Measurements from ENCODE around the gene ARHGEF19.
"Not testable (repeated sequence)": the region's sequence is repeated elsewhere in the genome, so short reads cannot be mapped to it uniquely, and the experiment has no call there.

ARHGEF19 gene

DNA sequence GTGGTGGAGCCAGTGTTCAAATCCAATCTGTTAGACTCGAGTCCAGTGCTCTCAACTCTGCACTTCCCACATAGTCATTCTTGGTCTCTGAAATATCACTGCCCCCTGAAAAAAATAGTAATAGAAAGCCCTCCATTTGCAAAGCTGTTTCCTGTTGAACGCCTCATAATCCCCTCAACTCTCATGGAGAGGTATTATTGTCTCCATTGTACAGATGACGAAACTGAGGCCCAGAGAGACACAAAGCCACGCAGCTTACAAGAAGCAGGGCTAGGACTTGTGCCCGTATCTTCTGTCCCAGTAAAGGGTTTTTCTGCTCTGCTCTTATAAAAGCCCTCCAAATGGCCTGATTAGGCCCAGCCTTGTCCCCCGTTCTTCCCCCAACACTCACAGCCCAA is 6.2 kb upstream of the ARHGEF19 start:
- no peak for DNase-seq

DNA sequence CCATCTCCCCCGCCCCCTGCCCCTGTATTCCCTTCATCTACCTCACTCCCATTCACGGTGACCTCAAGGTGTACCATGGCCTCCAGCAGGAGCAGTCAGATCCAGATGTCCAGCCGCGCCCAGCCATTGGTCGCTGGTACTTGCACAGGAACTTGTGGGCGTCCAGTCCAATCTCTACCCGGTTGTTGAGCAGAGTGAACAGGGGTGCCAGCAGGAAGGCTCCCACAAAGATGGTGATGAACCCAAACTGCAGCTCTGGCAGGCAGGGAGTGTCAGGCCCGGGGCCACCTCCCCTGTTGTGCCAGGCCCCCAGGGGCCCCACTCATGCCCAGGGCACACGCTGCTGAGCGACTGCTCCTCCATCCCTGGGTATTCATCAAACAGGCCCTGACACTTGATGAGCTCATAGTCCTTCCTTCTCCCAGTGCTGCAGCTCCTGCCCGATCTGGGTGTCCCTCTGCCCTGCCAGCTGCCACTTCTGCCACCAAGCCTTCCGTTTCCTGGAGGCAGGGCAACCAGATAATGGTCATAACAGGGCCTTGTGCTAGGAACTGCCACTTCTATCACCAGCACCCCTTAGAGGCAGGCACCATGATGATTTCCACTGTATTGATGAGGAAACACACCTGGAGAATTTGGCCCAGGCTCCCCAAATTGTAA is 5.7 kb upstream of the ARHGEF19 start:
- DNase-seq, result no peak

DNA sequence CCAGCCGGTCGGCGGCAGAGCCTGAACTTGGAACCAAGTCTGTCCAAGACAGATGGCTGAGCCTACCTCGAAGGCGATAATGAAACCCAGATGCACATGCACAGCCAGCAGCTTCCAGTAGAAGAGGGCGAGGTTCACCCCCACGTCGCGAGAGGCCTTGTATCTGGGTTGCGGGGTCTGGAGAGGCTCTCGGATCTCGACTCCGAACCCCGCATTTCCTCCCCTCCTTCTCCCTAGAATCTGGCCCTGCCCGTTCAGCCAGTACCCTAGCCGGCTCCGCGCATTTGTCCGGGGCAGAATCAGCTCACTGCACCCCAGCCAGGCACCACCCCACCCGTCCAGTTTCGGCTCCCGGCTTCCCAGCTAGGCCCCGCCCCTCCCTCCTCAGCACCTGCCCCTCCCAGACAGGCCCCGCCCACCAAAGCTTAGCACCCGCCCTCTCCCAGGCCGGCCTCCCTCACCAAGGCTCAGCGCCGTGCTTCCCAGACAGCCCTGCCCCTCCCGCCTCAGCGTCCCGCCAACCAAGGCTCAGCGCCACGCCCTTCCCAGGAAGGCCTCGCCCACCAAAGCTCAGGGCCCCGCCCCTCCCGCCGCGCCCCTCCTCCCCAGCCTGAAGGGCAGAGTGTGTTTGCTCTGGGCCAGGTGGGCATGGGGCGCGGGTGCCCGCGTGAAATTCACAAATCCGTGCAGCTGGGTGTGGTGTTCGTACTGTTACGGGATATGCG is 4.8 kb upstream of the ARHGEF19 start:
- peak; percentile 65 for DNase-seq

DNA sequence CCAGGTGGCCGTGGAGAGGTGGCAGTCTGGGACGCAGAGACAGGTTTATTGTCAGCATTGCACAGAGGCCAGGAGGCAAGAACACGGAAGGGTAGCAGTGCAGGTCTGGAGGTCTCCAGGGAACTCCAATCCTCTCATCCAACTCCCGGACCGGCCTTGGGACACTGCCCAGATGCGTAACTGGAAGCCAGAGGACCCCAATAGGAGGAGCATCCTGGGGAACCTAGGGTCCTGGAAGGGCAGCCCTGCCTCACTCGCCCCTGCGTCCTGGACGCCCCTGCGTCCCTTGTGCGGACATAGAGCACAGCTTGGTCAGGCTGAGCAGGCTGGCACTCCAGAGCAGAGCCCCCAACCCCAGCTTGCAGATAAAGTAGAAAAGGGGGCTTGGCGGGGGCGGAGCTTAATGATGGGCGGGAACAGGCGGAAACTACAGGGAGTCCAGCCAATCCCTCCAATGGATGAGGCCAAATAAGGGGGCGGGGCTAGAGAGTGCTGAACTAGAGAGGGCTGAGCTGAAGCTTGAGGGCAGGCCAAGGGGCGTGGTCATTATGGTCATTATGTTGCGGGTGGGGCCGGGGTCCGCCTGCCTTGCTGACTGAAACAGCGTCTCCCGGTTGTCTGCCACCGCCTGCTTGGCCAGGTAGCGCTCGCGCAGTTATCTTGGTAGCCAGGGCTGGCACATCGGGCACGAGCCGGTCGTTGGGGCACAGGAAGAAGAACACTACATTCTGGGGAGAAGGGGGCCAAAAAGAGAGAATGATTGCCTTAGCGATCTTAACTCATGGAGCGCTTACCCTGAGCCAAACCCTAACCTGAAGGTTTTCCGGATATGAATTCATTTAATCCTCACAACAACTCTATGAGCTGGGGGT is 3.7 kb upstream of the ARHGEF19 start:
- DNase-seq, result peak; percentile 86

DNA sequence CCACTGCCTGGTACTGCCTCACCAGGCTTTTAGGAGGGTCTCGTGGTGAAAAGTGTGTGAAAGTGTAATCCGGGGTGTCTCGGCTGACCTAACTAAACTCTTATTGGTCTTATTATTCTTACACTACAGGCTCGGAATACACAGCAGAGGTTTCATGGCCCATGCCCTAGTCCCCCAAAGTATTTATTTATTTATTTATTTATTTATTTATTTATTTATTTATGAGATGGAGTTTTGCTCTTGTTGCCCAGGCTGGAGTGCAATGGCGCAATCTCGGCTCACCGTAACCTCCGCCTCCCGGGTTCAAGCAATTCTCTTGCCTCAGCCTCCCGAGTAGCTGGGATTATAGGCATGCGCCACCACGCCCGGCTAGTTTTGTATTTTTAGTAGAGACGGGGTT is 2.8 kb upstream of the ARHGEF19 start:
- not testable (repeated sequence) for DNase-seq

DNA sequence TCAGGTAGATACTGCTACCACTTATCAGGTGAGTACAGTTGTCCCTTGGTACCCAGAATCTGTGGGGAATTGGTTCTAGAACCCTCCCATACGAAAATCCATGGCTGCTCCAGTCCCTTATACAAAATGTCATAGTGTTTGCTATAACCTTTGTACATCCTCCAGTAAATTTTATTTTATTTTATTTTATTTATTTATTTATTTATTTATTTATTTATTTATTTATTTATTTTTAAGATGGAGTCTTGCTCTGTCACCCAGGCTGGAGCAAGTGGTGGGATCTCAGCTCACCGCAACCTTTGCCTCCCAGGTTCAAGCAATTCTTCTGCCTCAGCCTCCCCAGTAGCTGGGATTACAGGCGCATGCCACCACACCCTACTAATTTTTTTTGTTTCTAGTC is 1.1 kb upstream of the ARHGEF19 start:
- not testable (repeated sequence) for DNase-seq

DNA sequence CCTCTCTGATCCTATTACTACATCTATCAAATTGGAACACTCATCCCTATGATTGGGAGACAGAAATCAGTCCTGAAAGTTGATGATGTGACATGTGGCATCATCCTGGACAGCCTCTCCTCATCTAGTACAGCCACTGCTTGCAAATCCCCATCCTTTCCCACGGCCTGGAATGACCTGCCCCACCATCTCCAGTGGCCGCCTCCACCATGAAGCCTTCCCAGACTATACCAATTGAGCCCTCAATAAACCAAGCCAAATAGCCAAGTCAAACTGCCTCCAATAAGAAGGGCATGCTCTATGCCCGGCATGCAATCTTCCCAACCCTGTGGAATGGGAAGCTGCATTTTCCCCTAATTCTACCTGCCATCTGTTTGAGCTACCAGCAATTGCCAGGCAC is 561 bp upstream of the ARHGEF19 start:
- DNase-seq, result no peak

DNA sequence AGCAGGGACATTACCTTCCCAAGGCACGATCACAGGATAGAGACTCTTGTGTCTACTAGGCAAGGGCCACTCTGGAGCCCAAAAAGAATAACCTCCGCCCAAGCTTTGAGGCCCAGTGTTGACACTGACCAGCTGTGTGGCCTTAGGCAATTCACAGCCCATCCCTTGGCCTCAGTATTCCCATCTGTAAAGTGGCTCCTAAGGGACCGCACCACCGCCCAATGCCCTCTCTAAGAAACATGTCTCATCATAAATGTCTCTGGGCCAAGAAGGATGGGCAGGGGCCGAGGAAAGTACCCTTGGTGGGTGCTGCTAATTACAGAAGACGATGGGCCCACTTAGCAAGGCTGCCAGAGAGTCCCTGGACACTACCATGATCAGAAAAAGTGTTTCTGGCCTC is 628 bp downstream of the ARHGEF19 start:
- DNase-seq, result no peak

DNA sequence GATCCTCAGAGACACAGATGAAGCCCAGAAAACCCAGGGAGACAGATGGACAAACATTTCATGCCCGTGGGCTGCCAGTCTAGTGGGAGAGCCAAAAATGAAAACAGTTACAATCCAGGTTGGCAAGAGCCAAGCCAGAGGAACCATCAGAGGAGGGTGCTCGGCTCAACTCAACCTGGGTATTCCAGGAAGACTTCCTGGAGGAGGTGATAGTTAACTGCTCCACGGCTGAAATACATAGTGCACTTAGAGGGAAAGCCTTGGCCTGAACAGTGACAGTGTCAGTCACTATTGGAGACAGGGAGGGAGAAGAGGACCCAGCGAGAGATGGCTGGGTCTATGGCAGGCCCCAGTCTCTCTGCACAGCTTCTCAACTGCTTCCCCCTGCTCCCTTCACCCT is 1.9 kb downstream of the ARHGEF19 start:
- no peak for DNase-seq

DNA sequence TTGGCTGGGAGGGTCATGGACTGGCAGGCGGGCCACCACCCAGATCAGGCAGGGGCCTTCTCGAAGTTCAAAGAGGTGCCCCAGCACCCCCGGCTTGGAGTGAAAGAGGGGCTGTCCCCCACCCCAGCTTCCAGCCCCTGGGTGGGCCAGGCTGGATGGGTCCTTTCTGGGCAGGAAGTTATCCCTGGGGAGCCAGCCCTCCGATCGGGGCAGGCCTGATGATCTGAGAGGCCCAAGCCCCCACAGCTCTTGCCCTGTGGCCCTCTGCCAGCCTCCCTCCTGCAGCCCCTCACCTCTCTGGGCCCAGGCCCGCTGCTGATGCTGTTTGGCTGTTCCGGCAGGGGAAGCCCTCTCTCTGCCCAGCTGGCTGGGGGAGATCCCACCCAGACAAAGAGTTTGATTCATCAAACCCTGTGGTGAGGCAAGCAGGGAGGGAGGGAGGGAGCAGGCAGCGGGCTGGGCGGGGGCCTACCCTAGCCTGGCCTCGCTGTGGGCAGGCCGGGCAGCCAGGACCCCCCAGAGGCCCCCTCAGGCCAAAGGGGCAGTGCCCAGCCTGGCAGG is 2.5 kb downstream of the ARHGEF19 start:
- DNase-seq, result no peak

DNA sequence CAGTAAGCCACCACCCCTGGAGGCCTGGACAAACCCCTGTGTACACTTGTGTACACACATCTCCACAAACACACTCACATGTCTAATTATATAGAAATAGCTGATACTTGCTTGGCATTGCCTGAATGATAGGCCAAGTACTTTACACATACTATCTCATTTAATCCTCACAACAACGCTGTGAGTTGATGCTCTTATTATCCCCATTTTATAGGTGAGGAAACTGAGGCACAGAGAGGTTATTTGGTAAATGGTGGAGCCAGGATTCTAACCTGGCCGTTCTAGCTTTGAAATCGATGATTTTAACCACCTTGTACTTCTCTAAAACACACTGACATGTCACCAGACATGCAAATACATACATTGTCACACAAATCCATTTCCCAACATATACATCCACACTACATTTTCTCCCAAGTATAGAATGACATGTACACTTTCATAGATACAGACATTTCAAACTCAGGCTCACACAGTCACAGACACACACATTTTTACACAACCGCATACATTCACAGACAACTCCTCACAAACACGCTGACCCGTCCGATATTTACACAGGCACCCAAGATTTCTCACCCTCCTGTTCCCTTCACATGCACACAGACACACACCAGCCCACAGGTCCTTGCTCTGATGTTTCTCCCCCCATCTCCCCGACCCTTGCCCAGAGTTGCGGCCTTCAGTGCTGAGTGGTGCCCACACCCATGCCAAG is 3.2 kb downstream of the ARHGEF19 start:
- no peak for DNase-seq

DNA sequence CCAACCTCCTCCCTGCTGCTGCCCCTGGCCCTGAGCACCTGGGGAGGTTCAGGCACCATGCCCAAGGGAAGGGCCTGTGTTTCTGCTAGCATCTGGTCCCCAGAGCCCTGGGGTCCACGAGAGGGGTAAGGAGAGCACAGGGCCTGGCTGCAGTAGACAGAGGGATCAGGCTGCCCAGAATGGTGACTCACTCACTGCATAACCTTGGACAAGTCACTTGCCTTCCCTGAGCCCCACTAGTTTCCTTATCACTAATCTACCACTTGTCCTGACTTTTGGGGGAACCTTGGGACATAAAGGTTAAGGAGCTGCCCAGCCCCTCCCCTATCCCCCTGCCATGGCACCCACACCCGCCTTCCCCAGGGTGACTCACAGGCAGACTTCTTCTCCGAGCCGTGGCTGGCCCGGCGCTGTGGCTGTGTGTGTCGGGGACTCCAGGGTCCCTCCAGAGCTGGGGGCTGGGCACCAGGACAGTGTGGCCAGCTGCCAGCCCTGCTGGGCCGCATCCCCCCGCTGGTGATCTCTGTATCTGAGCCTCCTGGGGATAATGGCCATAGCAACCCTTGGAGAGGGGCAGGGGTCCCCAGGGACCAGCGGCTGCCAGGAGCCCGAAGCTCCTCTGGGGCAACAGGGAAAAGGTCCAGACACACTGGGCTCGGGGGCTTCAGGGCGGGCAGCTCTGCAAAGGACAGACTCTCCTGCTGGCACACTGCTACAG is 4.0 kb downstream of the ARHGEF19 start:
- DNase-seq, result no peak

DNA sequence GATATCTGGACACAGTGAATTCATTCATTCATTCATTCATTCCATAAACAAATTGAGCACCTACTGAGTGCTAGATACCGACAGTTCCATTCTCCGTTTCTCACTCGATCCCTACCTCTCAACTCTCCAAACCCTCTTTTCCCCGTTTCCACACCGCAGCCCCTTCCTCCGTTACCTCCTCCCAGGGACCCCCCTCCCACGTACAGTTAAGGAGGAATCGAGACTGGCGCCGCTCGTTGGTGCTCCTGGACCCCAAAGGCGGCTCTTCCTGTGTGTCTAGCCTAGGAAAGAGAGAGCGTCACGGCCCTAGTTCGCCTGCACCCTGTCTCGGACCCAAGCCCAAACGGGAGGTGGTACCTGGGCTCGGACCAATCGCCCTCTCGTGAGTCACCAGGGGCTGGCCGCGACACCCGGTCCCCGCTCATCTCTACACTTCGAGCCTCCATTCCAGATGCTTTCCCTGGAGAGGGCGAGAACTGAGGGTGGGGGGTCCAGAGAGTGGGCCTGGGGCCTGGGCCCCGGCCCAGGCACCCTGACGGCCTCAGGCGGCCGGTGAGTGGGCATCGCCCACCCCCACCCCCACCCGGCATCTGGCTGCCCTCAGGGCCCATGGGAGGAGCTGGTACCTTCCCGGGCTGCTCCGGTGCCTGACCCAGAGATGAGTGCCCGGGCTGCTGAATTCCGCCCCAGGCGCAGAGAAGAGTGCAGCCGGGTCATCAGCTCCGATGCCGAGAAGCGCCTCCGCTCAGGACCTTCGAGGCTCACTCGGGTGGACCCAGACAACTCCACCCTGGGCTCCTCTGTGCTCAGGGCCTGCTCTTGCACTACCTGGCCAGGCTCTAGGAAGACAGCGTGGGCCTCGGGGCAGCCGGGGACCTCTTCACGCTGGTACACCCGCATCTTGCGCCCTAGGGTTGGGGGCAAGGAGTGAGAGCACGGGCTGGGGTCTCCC is 4.9 kb downstream of the ARHGEF19 start:
- no peak for DNase-seq

DNA sequence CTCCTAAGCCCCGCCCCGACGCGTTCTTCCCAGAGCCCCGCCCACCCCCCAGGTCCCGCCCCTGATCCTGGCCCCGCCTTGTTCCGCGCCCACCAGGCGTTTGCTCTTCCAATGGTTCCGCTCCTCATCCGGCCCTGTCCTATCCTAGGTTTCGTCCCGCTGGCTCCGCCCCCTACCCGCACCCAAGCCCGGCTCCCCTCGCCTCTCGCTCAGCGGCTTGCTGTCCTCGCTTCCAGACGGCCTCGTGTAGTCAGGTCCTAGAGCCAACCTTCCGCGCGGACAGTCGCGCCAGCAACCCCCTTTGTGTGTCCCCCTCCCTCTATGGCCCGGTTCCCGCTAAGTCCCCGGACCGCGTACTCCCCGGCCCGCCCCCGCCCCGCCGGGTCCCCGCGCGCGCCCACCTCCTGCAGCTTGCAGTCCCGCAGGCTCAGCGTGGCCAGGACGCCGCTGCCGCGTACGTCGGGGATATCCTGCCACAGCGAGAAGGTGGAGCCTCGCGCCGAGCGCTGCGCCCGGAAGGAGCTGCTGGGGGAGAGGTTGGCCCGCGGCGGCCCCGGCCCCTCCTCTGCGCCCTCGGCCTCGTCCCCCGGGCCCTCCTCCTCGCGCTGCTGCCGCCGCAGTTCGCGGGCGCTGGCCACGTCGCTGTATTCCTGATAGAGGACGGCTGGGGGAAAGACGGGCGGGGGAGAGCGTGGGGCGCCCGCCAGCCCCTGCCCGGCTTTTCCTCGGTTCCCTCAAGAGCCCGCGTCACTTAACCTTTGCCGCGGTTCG is 5.7 kb downstream of the ARHGEF19 start:
- peak; percentile 88 for DNase-seq

DNA sequence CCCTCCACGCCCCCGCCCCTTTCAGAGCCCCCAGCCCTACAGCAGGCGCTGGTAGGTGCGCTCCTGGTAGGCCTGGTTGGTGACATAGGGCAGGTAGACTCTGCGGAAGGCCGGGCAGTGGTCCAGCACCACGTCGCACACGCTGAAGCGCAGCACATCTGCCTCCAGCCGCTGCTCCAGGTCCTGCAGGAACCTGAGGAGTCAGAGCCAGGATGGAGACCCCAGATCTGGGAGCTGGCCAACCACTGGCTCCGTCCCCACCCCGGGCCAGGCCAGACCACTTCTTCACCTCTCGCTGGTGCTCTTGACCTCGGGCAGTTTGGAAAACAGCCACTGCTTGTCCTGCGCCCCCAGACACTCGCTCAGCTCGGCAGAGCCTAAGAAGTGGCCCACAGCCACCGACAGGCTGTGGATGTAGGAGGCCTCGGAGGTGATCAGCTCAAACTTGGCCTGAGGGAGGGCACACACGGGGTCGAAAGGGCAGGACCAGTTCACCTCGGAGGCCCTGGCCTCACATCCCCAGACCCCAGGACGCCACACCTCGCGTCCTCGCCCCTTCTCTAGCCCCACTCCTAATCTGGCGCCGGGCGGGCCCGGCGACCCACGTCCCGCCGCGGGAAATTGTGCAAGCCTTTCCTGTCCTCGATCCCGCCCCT is 6.4 kb downstream of the ARHGEF19 start:
- no peak for DNase-seq

DNA sequence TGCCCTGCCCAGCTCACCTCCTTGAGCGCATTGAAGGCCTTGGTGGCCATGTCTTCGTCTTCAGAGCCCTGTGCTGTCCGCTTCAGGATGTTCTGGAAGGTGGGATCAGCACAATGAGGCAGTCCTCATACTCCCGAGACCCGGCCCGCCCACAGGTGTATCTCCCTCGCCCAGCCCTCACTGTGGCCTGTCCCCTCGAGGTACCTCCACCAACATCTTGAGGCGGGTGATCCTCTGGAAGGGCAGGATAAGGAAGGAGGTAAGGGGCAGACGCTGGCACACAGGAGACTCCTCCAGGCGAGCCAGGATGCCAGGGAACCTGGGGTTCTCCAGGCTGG is 7.1 kb downstream of the ARHGEF19 start:
- no peak for DNase-seq

DNA sequence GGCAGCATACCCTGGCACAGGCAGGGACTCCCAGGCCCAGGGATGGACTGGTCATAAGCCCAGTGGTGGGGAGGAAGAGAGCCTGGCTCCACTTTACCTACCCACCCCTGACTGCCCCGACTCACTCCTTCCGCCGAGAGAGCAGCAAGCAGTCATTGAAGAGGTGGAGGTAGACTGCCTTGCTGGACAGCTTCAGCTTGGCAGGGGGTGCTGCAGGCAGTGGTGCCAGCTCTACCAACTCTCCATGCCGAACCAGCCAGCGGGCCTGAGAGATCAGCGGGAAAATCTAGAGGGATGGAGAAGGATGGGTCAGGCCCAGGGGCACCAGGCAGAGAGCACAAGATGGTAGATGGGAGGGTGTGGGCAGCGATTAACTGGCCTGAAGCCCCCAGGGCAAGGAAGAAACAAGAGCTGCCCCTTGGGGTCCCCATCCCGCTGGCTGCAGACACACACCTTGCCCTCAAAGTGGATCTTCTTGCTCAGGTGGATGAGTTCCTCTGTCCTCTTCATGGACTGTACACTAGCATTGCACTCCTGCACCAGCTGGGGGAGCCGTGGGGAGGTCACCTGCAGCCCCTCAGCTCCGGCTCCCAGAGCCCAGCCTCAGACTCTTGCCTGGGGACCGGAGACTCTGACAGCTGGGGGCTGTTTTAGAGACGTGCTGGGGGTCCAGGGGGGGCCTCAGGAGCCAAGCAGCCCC is 7.7 kb downstream of the ARHGEF19 start:
- DNase-seq, result no peak

DNA sequence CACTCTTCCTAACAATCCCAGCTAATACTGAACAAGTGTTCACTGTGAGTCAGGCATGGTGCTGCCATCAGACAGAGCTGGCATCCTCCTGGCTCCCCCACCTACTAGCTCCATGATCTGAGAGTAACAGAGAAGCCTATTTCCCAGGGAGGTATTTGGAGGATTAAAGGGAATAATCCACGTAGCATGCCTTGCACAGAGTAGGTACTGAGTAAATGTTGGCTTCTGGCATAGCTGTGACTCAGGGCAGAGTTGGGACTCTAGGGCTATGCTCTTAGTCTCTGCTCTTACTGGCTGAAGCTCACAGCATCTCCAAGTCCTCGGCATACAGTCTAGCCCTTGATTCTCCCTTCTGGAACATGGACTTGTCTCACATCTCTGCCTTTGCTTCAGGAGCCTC is 8.2 kb downstream of the ARHGEF19 start:
- DNase-seq, result no peak

DNA sequence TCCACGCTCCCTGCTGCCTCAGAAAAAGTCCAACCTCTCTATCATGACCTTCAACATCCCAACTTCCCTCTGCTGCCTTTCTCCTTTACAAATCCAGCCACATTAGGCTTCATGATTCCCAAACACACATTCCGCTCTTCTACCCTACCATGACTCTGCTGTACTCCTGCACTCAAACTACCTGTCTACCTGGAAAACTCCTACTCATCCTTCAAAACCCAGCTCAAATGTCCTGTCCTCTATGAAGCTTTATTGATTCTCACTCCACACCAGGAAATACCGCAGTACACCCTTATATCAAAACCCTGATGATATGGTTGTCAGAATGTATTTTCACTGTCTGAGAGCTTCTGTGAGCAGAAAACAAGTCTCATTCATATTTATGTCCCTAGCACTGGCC is 8.9 kb downstream of the ARHGEF19 start:
- no peak for DNase-seq
